ENCODE results near the gene KIF5C.

The KIF5C gene

DNA sequence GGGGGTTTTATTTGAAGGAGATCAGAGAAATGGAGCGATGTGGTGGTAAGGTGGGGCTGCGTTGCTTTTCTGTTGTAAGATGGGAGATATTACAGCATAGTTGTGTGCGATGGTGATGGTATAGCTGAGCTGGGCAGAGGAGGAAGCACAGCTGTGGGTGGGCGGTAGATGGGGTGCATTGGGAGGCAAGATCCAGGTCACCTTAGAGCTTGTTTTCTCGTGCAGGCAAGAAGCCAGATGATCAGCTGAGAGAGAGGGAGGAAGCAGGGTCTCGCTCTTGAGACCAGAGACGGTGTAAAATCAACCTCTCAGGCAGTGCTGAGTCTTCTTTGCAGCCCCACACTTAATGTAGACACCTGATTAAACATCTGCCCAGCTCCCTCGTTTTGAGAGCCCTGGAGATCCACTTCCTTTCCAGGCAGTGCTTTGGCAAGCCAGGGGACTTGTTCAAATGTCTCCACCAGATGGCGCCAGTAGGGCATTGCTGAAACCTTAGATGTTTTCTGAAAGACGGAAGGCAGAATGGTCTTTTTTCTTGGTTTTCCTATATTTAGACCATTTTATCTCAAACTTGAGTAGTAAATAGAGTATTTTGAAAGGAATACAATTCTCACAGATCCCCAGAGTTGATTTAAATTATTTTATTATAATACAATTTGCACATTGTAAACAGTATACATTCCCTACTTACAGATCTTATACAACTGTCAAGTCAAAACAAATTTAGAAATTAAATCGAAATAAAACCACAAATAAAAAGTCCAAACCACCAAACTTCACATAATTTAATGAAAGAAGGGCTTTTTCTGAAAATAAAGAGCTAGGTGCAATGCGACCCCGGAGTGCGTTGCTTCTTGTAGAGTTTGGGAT lies 142.3 kb downstream of the KIF5C start:
- DNase-seq (ENCODE audit: low spot score): peak; percentile 84

DNA sequence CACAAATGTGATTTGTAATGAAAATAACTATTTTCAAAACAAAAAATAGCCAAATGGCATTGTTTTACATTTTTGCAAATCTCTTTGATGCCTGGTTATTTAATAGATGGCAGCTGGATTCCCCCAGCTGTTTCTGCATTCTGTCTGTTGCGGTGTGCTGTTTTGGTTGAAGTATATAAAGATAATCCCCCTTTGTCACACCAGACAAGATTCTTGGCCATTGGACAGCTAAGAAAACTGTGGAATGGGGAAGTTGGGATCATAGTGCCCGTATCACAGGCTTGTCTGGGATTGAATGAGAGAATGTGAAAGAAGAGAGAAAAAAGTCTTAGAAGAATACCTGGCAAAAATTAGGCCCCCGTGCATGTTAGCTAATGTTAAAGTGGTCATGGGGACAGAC lies 144.0 kb downstream of the KIF5C start:
- no peak for DNase-seq (ENCODE audit: low spot score)

DNA sequence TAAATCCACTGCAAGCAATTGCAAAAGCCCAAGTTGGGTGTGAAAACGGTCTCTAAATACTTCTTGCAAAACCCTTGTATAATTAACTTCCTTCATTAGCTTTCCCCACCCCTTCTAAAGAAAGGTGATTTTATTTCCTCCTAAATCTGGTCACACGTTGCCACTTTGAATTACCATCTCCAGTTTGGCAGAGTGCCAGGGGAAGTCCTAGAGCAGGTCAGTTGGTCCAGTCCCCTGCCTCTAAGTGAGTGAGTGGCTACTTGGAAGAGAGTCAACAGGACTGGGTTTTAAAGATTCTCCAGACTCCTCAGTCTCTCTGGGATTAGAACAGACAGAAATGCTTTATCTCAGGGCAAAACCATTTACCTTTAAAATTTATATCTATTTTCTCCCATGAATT lies 144.7 kb downstream of the KIF5C start:
- no peak for DNase-seq (ENCODE audit: low spot score)

DNA sequence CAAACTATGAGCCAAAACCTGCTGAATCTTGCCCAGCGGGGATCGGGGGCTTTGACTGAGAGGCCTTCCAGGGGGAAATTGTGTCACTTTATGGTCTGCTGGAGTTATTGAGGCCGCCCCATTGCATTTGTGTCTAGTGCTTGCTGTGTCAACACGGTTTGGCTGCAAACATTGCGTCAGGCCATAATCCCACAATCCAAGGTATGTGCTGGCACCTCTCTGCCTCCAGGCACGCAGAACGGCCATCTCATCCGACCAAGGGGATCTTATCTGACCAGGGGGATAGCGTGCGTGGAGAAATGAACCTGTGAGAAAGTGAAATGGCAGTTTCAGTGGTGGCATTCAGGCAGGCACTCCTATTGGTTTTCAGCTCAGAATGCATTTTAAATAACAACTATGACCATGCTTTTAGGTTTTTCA lies 145.4 kb downstream of the KIF5C start:
- no peak for DNase-seq (ENCODE audit: low spot score)

DNA sequence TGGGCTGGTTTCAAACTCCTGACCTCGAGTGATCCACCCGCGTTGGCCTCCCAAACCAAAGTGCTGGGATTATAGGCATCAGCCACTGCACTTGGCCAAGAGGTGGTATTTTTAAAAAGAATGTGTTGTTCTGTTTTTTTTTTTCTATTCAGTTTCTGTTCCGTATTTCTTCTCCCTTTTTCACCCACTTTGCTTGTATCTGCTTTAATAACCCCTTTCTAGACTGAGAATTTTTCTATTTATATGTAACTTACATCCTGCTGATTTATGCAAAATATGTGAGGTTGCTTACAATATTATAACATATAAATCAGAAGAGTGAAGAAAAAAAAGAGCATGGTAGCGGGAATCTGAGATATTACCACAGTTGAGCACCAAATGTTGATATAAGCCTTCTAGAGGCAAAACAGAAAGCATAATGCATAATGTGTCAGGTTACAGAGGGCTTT lies 146.3 kb downstream of the KIF5C start:
- no peak for DNase-seq (ENCODE audit: low spot score)

DNA sequence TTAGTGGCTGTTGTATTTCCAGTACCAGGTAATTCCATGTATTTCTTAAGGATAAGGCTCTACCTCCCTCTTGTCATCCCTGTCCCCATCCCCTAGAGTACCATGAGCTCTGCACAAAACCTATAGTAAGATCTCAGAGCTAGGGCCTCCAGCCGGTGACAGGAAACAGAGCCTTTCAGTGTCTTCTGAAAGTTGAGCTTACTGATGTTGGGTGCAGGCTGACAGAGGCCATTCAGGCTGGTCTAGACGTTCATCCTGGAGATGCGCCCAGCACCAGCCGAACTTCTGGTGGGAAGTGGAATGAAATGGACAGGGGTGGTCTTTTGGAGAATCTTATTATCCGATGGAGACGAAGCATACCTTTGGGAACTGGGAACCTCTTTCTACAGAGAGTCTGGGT lies 146.7 kb downstream of the KIF5C start:
- DNase-seq (ENCODE audit: low spot score): no peak

DNA sequence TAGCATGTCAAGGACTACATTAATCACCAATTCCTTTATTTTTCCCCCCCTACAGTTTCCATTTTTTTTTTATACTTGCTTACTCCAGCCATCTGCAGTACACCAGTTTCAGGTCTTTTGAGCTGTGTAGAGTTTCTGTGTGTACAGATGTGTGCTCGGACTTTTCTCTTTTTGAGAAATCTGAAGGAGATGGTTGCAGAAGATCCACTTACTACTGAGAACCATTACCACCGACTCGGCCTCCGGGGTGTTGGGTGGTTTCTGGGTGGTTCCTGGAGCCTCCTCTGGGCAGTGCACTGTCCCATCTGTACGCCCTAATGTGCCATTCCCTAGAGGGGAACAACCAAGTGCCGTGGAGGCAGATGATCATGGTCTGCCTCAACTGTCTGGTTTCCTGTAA lies 148.1 kb downstream of the KIF5C start:
- DNase-seq (ENCODE audit: low spot score): no peak

DNA sequence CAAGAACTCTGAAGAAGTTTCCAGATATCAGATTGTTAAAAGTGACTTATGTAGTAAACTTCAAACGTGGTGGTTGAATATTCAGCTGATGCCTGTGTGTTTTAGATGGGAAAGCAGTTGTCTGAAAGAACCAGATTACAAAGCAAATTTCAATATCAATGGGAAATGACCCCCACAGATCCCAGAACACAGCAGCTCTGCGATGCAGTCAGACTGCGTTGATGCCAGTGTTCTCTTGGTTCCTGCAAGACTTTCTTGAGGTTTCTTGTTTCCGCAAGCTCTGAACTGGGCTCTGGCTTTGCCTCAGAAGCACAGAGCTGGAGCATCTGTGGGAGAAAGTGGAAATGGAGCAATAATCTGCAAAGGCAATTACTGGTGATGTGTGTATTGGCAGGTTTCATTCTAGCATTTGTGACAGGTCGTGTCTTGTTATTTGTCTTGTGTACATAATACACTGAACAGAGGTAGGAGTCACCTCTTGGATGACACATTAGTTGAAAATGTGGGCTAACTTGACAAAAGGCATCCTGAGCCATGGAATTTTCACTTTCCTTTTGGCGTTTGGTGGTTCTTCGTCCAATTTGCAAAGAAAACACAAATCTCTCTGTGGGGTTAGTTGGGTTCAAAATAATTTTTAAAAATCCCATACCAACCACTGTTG lies 152.7 kb downstream of the KIF5C start:
- DNase-seq (ENCODE audit: low spot score): no peak

DNA sequence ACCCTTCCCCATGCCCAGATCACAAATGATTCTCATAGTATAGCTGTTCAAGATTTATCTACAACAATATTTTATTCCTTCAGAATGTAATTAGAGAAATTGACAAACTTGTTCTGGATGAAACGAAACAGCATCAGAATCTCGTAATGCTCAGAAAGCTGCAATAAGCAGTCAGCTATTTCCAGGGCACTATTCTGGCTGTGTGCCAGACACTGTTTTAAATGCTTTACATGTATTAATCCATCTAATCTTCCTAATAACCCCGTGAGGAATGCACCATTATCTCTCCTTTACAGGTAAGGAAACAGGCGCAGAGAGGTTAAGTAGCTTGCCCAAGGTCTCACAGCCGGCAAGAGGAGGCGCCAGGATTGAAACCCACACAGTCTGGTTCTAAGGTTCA lies 153.3 kb downstream of the KIF5C start:
- DNase-seq (ENCODE audit: low spot score): no peak

DNA sequence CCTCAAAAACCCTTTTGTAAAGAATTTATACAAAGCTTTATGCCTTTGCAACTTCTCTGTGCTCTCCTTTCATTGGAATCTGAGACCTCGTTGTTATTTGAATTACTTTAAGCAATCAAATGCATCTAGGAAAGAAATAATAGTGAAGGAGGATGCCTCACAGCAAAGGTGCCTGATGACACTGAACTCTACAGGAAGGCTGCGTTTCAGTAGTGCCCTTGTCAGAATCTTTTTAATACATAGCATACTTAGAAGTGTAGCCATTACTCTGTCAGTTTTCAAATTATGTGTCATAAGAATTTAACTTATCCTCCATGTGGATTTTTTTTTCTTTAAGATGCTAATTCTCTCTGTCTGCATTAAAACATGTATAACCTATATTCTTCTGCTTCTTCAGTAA lies 153.9 kb downstream of the KIF5C start:
- DNase-seq (ENCODE audit: low spot score): no peak

DNA sequence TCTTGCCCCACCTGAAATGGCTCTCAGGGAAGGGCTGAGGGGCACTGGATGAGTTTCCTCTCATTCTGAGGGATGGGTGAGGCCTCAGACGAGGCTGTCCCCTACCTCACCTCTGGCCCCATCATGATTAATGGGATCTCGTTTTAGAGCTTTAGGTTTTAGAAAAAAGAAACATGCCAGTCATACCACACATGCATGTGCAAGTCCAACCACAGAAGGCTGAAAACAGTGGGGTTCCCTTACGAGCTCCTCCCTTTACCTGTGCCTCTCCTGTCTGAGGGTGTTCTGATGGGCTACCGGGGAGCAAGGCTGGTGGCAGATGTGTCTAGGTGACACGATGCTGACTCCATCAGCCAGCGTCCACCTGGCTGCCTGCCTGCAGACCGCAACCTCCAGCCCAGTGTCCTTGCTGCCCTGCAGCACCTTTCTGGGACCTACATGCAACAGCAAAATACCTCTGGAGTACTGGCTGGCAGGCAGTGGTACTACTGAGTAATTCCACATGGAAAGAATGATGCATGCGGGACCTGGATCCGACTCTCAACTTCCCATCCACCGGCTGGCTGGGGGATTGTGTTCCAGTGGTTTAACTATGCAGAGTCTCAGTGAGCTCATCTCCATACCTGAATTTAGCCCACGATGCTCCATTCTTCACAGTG lies 154.4 kb downstream of the KIF5C start:
- DNase-seq (ENCODE audit: low spot score): no peak

DNA sequence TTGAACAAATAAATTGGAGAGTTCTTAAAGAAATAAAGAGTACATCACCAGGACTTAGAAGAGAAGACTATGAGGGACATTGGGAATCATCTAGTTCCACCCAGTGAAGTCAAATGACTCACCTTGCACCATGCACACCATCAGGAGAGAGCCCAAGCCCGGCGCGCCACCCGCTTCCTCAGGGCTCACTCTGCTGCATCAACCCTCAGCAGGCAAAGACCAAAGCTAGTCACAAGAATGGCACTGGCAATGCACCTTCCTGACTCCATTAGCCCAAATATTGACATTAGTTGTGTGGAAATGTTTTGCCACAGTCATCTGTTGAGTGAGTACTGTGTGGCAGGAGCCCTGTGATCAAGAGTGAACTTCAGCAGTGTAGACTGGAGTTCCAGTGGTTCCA lies 156.4 kb downstream of the KIF5C start:
- DNase-seq (ENCODE audit: low spot score): no peak

DNA sequence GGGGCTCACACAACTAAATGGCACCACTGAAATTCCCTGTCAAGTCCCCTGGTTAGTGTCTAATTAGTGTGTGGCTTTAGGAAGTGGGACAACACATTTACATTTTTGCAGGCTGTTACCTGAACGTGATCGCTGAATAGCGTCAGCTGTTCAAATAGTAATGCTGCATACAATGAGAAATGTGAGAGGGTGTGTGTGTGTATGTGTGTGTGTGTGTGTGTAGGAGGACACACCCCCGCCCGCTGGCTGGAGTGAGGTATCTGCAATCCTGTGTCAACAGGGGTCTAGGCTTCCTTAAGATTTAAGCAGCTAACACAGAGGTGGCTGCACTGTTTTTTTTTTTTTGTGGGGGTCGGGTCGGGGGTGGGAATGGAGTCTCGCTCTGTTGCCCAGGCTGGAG lies 158.7 kb downstream of the KIF5C start:
- DNase-seq (ENCODE audit: low spot score): no peak

DNA sequence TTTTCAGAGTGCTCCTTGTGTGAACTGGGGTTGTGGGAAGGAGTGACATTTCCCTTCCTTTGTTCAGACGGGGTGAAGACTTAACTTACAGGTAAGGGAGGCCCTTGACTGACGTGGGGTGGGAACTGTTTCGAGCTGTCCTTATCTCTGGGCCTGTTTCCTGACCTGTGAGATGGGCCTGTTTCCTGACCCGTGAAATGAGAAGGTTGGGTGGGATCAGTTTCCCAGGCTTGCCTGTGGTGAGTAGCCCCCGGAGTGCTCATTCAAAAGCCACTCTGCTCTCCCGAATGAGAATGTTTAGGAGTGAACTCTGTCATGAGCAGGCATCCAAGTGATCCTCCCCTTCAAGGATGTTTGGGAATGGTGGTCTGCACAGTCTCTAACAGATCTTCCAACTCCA lies 159.4 kb downstream of the KIF5C start:
- no peak for DNase-seq (ENCODE audit: low spot score)

DNA sequence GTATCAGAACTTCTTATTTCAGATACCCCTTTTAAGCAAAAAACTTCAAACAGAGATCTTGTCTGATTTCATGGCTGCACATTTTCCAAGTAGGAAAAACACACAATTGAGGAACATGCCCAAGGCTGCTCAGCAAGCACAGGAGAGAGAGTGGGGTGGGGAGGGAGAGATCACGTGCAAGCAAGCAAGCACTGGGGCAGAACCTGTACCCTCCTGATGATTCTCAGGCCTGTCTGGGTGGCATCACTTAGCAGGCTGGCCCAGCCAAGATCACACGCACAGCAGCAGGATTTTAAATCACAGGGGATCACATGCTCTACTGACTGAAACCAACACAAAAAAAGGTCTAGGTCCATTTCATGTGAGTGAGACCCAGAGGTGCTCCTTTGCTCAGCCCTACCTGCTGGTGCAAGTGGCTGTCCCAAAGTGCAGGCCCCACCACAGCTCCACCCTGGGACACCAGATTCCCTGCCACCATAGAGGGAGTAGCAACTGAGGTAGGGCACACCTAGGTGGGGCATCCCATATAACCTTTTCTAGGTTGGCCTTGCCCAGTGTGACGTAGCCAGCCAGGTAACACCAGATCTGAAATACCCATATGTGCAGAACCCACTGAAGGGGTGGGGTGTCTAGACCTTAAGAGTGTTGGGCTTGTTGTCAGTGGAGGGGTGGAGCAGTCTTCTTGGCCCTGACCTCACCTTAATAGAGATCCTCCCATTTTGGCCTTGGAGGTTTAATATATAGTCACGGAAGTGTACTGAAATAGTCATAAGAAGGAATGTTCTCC lies 161.7 kb downstream of the KIF5C start:
- no peak for DNase-seq (ENCODE audit: low spot score)

DNA sequence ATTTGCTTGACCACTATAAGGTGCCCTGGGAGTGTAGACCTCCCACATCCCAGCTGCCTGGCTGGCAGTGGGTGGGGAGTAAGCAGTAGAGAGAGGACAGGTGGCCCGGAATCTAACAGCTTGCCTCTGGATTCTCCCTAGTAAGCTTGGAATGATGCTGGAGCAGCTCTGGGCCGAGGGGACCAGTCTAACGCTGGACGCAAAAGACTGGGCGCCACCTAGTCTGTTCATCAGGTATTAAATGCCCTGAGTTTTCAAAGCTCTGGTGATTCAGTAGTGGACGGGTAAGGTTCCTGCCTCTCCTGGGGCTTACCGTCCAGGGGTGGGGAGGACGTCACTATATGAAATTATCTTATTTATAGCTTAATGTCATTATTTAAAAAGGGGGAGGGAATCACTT lies 162.8 kb downstream of the KIF5C start:
- no peak for DNase-seq (ENCODE audit: low spot score)

DNA sequence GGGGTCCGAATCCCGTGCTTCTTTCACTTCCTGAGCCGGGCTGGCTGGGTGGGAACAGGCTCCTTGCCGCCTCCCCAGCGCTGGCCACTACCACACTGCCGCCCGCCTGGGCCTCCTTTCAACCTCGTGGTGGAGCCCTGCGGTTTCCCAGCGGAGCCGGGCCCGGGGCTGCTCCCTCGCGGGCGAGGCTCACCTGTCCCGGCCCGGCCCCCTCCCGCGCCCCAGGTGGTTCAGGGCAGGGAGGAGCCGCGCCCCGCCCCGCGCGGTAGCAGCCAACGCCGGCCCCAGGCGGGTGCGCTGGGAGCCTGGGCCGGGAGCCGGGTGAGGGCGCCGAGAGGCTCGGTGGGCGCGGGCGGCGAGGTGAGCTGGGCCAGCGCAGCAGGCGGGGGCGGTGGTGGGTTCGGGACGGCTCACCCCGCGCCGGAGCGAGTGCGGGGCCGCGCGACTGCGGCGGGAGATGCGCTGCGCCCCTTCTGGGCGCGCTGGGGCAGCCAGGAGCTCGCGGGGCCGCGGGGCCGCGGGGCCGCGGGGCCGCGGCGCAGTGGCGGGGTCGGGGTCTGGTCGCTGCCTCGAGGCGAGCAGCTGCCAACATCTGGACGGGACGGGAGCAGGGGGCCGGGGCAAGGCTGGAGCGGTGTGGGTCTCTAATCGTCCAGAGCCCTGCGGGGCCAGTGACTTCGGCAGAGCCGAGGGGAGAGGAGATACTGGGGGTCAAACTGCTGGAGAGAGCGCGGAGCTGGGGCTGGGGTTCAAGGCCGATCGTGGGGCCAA lies 163.6 kb downstream of the KIF5C start, which contains the start of gene LYPD6B:
TSS of gene LYPD6B (plus strand) at position 258 of the 771 bp plus-strand sequence. CDS start 92,250 bp downstream, outside the sequence.
- peak; percentile 67 for DNase-seq (ENCODE audit: low spot score)

DNA sequence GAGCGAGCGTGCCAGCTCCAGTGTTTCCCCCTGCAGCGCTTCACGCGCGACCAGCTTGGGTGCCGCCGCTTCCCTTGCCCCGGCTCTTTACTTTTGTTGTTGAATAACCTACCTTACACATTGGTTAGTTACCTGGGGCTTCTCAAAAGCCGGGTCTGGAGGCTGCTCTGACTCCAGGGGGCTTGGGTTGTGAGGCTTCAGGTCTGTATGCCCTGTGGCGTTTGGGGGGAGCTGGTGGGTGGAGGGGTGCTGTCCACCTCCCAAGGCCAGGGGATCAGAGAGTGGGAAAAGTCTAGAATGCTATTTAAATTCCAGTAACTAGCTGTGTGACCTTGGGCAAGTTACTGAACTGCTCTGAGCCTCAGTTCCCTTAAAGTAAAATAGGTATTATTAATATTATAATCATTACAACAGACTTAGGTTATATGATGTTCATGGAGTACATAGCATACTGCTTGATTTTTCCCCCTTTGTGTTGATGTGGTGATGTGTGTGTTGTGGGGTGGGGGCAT lies 164.2 kb downstream of the KIF5C start:
- no peak for DNase-seq (ENCODE audit: low spot score)

DNA sequence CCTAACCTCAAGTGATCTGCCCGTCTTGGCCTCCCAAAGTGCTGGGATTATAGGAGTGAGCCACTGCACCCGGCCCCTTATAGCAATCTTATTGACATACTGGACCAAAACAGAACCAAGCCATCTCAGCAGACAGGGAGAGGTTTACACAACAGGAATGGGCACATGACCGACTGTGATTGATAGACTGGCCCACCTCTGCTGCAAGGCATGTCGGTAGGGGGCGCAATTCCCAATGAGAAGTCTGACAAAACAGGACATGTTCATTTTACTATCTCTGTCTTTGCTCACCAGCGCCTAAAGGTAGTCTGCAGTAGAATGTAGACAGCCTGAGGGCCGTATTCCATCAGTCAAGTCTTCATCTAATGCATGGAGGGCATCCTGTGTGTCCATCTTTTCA lies 165.4 kb downstream of the KIF5C start:
- no peak for DNase-seq (ENCODE audit: low spot score)

DNA sequence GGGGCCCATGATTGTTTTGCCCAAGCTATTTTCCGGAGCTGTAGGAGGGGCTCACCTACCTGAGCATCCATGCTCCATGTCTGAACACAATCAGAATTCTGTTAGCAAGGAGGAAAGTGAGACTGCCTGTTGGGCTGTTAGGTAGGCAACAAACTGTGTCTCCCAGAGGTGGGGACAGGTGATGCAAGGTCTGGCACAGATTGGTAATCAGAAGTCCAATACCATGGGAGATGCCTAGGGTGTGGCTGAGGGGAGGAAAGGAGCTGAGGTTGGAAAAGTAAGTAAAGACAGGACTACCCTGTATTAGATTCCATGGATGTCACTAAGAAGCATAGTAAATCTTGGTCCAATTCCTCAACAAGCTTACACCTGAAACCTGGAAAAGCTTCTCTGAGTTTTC lies 166.5 kb downstream of the KIF5C start:
- no peak for DNase-seq (ENCODE audit: low spot score)

DNA sequence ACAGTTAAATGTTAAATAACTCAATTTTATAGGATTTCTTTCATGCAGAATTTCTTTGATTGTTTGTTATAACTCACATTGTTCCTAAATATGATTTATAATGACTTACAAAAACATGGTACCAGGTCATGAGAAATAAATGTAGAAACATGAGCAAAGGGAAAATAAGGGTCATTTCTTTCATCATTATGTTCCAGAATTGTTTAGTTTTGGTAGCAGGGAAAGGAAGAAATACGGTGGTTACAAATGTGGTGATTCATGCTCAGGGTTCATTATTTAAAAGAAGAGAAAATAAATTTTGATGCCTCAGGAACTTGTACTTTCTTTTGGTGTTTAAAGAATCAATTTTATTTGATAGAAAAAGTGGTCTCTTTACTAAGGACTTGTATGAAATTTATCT lies 167.9 kb downstream of the KIF5C start:
- DNase-seq (ENCODE audit: low spot score): no peak
